ENCODE results near the gene TBCD.

GRCh38 chr17:82769041-82769440 is 17.2 kb downstream of the TBCD start:
- TF ChIP-seq, protein P1, sequence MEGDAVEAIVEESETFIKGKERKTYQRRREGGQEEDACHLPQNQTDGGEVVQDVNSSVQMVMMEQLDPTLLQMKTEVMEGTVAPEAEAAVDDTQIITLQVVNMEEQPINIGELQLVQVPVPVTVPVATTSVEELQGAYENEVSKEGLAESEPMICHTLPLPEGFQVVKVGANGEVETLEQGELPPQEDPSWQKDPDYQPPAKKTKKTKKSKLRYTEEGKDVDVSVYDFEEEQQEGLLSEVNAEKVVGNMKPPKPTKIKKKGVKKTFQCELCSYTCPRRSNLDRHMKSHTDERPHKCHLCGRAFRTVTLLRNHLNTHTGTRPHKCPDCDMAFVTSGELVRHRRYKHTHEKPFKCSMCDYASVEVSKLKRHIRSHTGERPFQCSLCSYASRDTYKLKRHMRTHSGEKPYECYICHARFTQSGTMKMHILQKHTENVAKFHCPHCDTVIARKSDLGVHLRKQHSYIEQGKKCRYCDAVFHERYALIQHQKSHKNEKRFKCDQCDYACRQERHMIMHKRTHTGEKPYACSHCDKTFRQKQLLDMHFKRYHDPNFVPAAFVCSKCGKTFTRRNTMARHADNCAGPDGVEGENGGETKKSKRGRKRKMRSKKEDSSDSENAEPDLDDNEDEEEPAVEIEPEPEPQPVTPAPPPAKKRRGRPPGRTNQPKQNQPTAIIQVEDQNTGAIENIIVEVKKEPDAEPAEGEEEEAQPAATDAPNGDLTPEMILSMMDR (IDR thresholded peaks at IDR 0.05; ENCODE audit: insufficient read depth, low read length, poor library complexity, severe bottlenecking): no peak
- no peak for TF ChIP-seq EZH2phosphoT487 (conservative IDR thresholded peaks at IDR 0.05; ENCODE audit: low read length)
